Measurements from ENCODE around the gene MOV10. TPM values are rescaled to one million over a fixed set of nuclear protein-coding genes. Genes with fewer than 3 reads are reported as not detected.

Gene MOV10
- total RNA-seq, 2 donors from 2014 or later: 113 to 124 TPM

DNA sequence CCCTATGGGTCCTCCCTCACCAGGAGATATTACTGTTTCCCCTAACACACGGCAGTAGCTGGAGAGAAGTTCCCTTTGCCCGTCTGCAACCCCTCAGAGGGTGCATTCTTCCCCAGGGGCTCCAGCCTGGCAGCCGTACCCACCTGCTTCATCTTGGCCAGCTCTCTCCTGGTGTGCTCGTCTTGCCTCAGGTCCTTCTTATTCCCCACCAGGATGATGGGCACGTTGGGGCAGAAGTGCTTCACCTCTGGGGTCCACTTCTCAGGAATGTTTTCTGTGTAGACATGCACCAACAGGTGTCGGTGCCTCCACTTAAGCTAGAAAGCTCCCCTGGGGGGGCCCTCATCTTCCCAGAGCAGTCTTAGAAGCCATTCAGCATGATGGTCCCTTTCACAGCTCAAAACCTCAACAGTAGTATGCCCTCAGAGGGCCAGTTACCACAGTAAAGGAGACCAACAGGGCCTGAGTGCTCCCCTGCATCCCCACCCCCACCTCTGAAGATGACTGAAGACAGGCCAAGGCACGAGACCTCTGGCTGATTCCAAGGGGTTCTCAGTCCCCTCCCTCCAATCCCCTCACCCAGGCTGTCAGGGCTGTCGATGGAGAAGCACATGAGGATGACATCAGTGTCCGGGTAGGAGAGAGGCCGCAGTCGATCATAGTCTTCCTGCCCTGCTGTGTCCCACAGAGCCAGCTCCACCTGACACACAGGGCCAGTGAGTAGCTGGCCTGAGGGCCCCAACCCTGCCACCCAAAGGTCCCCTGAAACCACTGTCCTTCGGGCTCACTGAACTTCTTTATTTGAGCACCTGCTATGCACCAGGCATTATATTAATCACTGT, 28.2 kb downstream of the MOV10 start:
- H3K36me3 Mint-ChIP-seq (ENCODE audit: low read depth): peaks cover 54% of the 10 kb centered on the region
- Histone ChIP-seq H3K27ac (ENCODE audit: low read depth, low read length) (no peak overlapping the region), H3K27me3 (ENCODE audit: control insufficient read depth, insufficient read depth, low read length, poor library complexity, severe bottlenecking) (no peaks in the 10 kb centered on the region), H3K9ac (ENCODE audit: extremely low read depth, low read length, poor library complexity, severe bottlenecking) (no peak overlapping the region), H3K36me3 (ENCODE audit: control insufficient read depth, insufficient read depth, low read length) (peaks cover 63% of the 10 kb centered on the region), H3K4me3 (ENCODE audit: low read length) (no peak overlapping the region), H3K4me1 (ENCODE audit: control insufficient read depth, insufficient read depth, low read length) (peaks cover 50% of the 10 kb centered on the region), H3K9me3 (ENCODE audit: control insufficient read depth, low read length) (no peaks in the 10 kb centered on the region)
- WGBS, 2 experiments (ENCODE audit: insufficient coverage in 1 of 2, insufficient read length in 1 of 2): 87 to 90% methylated on average over 5 to 12 of the region's 12 CpGs
- peaks cover 75% of the 10 kb centered on the region for H3K4me1 Mint-ChIP-seq
- no peaks in the 10 kb centered on the region for H3K9me3 Mint-ChIP-seq
- no peak overlapping the region for H3K4me3 Mint-ChIP-seq
- H3K27ac Mint-ChIP-seq: peak overlapping the region; percentile 97
- no peak for DNase-seq
- H3K27me3 Mint-ChIP-seq (ENCODE audit: insufficient read depth): peaks cover 25% of the 10 kb centered on the region
- TF ChIP-seq, protein P1, sequence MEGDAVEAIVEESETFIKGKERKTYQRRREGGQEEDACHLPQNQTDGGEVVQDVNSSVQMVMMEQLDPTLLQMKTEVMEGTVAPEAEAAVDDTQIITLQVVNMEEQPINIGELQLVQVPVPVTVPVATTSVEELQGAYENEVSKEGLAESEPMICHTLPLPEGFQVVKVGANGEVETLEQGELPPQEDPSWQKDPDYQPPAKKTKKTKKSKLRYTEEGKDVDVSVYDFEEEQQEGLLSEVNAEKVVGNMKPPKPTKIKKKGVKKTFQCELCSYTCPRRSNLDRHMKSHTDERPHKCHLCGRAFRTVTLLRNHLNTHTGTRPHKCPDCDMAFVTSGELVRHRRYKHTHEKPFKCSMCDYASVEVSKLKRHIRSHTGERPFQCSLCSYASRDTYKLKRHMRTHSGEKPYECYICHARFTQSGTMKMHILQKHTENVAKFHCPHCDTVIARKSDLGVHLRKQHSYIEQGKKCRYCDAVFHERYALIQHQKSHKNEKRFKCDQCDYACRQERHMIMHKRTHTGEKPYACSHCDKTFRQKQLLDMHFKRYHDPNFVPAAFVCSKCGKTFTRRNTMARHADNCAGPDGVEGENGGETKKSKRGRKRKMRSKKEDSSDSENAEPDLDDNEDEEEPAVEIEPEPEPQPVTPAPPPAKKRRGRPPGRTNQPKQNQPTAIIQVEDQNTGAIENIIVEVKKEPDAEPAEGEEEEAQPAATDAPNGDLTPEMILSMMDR (conservative IDR thresholded peaks at IDR 0.05): no peak

DNA sequence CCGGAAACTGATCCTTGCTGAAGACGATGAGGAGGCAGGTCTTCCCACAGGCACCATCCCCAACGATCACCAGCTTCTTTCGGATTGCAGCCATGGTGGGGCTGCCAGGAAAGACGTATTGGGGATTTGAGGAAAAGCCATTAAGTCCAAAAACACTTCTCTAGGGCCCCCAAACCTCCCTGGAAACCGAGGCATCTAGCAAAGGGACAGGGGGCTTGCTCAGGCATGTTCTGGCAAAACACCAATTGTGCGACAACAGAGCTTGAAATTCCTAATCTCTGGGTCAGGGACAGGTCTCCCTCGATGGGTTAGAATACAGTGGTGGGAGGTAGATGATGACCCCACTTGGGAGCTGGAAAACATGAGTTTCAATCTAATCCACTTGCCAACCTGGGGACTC, 29.2 kb downstream of the MOV10 start:
- Histone ChIP-seq H3K9me3 (ENCODE audit: control insufficient read depth, low read length) (no peaks in the 10 kb centered on the region), H3K4me3 (ENCODE audit: low read length) (peak overlapping the region; percentile 84), H3K36me3 (ENCODE audit: control insufficient read depth, insufficient read depth, low read length) (peaks cover 52% of the 10 kb centered on the region), H3K9ac (ENCODE audit: extremely low read depth, low read length, poor library complexity, severe bottlenecking) (no peak overlapping the region), H3K27ac (ENCODE audit: low read depth, low read length) (no peak overlapping the region), H3K27me3 (ENCODE audit: control insufficient read depth, insufficient read depth, low read length, poor library complexity, severe bottlenecking) (no peaks in the 10 kb centered on the region), H3K4me1 (ENCODE audit: control insufficient read depth, insufficient read depth, low read length) (peaks cover 40% of the 10 kb centered on the region)
- Mint-ChIP-seq H3K27me3 (ENCODE audit: insufficient read depth) (peaks cover 33% of the 10 kb centered on the region), H3K36me3 (ENCODE audit: low read depth) (peaks cover 44% of the 10 kb centered on the region), H3K4me3 (peak overlapping the region; percentile 78), H3K9me3 (no peaks in the 10 kb centered on the region), H3K27ac (no peak overlapping the region), H3K4me1 (peaks cover 69% of the 10 kb centered on the region)
- TF ChIP-seq, protein P1 (conservative IDR thresholded peaks at IDR 0.05): no peak
- no peak for DNase-seq
- WGBS, 2 experiments (ENCODE audit: insufficient coverage in 1 of 2, insufficient read length in 1 of 2): 85 to 92% methylated on average over 6 to 8 of the region's 8 CpGs

DNA sequence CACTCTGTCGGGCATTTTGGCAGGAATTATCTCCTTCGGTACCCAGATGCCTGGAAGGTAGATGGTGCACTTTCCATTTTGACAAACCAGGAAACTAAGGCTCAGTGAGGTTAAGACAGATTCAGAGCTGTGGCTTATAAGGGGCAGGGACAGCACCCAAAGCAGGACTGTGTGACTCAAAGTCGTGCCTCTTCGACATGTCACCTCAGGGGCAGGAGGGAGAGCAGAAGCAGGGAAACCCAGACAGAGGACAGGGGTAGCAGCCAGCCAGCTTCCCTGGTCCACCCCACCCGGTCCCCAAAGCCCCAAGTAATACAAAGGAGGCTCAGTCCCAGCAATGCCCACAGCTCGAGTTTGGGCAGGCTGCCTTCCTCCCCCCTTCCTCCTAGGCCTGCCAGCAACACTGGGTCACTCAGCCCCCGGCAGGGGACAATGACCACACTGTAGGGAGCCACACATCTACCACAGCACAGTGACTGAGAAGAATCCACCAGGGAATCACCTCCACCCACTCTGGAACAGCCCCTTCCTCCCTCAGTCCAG, 30.0 kb downstream of the MOV10 start:
- H3K27me3 Mint-ChIP-seq (ENCODE audit: insufficient read depth): peaks cover 40% of the 10 kb centered on the region

More for the DNA sequence above, 30.0 kb downstream of the MOV10 start:
- DNase-seq: no peak
- Mint-ChIP-seq H3K27ac (peak overlapping the region; percentile 89), H3K36me3 (ENCODE audit: low read depth) (peaks cover 37% of the 10 kb centered on the region), H3K4me3 (peak overlapping the region; percentile 78), H3K4me1 (peaks cover 62% of the 10 kb centered on the region), H3K9me3 (no peaks in the 10 kb centered on the region)
- Histone ChIP-seq H3K27me3 (ENCODE audit: control insufficient read depth, insufficient read depth, low read length, poor library complexity, severe bottlenecking) (no peaks in the 10 kb centered on the region), H3K4me3 (ENCODE audit: low read length) (peak overlapping the region; percentile 84), H3K9ac (ENCODE audit: extremely low read depth, low read length, poor library complexity, severe bottlenecking) (peak overlapping the region; percentile 42), H3K9me3 (ENCODE audit: control insufficient read depth, low read length) (no peaks in the 10 kb centered on the region), H3K4me1 (ENCODE audit: control insufficient read depth, insufficient read depth, low read length) (peaks cover 34% of the 10 kb centered on the region), H3K27ac (ENCODE audit: low read depth, low read length) (no peak overlapping the region), H3K36me3 (ENCODE audit: control insufficient read depth, insufficient read depth, low read length) (peaks cover 47% of the 10 kb centered on the region)
- 67 to 81% methylated on average over 5 to 7 of the region's 7 CpGs for WGBS, 2 experiments (ENCODE audit: insufficient coverage in 1 of 2, insufficient read length in 1 of 2)
- TF ChIP-seq, protein P1 (conservative IDR thresholded peaks at IDR 0.05): no peak

Data from endodermal cell (in vitro differentiated cells).